Measurements from ENCODE around the gene USP47.

- TF ChIP-seq CTCF (IDR thresholded peaks at IDR 0.05 in 4 of 5, conservative IDR thresholded peaks at IDR 0.05 in 1 of 5) (no peak), POLR2A (IDR thresholded peaks at IDR 0.05) (no peak)
Measured at GRCh38 chr11:11973361-11973800, 131.6 kb downstream of the USP47 start.

Data from gastrocnemius medialis (tissue), 4 donors.